DMS53 treated with DMSO at 0.1 percent for 48 hours (cell line): ENCODE measurements around the gene TMEM35A.
"Not testable (repeated sequence)": the region's sequence is repeated elsewhere in the genome, so short reads cannot be mapped to it uniquely, and the experiment has no call there.

Experiments used
- DNase-seq: peaks from one replicate; lab custom pipeline; 2025; ENCODE audit not compliant: unreplicated experiment; lab: John Stamatoyannopoulos, UW

Gene TMEM35A

GRCh38 chrX:101078716-101079598 lies at the start of gene TMEM35A:
TSS of gene TMEM35A (plus strand) at chrX:101078879. CDS start at chrX:101079003, 124 bp downstream.
- no peak for DNase-seq

- no peak for DNase-seq
Measured at GRCh38 chrX:101029665-101030064, 49.0 kb upstream of the TMEM35A start.

- DNase-seq = no peak
Measured at GRCh38 chrX:101037231-101037630, 41.4 kb upstream of the TMEM35A start.

- DNase-seq = no peak
Measured at GRCh38 chrX:101040197-101040596, 38.5 kb upstream of the TMEM35A start.

- no peak for DNase-seq
Measured at GRCh38 chrX:101051153-101051548, 27.5 kb upstream of the TMEM35A start.

GRCh38 chrX:101051549-101052302 lies 27.0 kb upstream of the TMEM35A start, which contains the start of gene TRMT2B:
TSS of gene TRMT2B (minus strand) at chrX:101052111. CDS start at chrX:101042289, 9,822 bp downstream.
- DNase-seq = peak; percentile 72

- not testable (repeated sequence) for DNase-seq
Measured at GRCh38 chrX:101056551-101056950, 22.1 kb upstream of the TMEM35A start.

GRCh38 chrX:101057093-101057714 lies 21.5 kb upstream of the TMEM35A start:
- no peak for DNase-seq

GRCh38 chrX:101062176-101062575 lies 16.5 kb upstream of the TMEM35A start:
- DNase-seq = no peak

GRCh38 chrX:101071582-101071981 lies 7.1 kb upstream of the TMEM35A start:
- DNase-seq = no peak

GRCh38 chrX:101079736-101080270 lies 1.1 kb downstream of the TMEM35A start:
- DNase-seq = no peak

- no peak for DNase-seq
Measured at GRCh38 chrX:101080326-101081124, 1.8 kb downstream of the TMEM35A start.

- DNase-seq = no peak
Measured at GRCh38 chrX:101081231-101081630, 2.6 kb downstream of the TMEM35A start.

- DNase-seq = no peak
Measured at GRCh38 chrX:101091817-101092216, 13.1 kb downstream of the TMEM35A start.

GRCh38 chrX:101097546-101098453 lies 19.1 kb downstream of the TMEM35A start, which contains the start of gene CENPI:
TSS of gene CENPI (plus strand) at chrX:101098204. CDS start at chrX:101101071, 2,867 bp downstream.
- DNase-seq = peak; percentile 86

- no peak for DNase-seq
Measured at GRCh38 chrX:101108284-101108683, 29.6 kb downstream of the TMEM35A start.

- no peak for DNase-seq
Measured at GRCh38 chrX:101117701-101118100, 39.0 kb downstream of the TMEM35A start.

- no peak for DNase-seq
Measured at GRCh38 chrX:101136235-101136634, 57.6 kb downstream of the TMEM35A start.
